ENCODE measurements around the gene SLC66A2.

Gene SLC66A2

DNA sequence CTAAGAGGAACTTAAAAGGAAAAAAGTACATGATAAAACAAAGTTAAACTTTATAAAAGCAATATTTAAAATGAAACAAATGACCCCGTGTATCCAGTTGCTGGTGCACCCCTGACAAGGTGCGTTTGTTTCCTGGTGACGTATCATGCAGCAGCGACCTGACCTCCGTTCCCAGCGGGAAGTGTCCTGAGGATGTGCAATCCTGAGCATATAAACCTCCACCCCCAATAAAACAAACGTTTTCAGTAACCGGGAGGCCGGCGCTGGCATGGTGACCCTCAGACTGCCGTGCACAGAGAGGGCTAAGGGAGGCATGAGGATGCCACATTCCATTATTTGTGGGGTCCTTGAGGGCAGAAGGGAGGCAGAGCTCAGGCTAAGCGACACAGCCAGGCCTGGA is 14.8 kb downstream of the SLC66A2 start:
- Histone ChIP-seq H3K4me2 (ENCODE audit: low read length) (no peak overlapping the region), H3K9ac (ENCODE audit: low read length) (no peak overlapping the region), H3K27ac (ENCODE audit: low read depth, low read length, poor library complexity, severe bottlenecking) (no peak overlapping the region), H3K79me2 (ENCODE audit: insufficient read depth, low read length) (no peaks in the 10 kb centered on the region), H3K9me2 (ENCODE audit: low read depth, low read length) (no peaks in the 10 kb centered on the region), H3K9me3 (ENCODE audit: low read length) (0 out of 2 replicates have a peak, but pooled peaks cover 3% of the 10 kb centered on the region), H3K36me3 (ENCODE audit: insufficient read depth, low read length) (peaks cover 72% of the 10 kb centered on the region), H4K20me1 (ENCODE audit: insufficient read depth, low read length) (no peaks in the 10 kb centered on the region), H2AFZ (ENCODE audit: low read length) (no peak overlapping the region), H3F3A (ENCODE audit: insufficient read depth, low read length) (no peaks in the 10 kb centered on the region), H3K4me1 (ENCODE audit: insufficient read depth, low read length, severe bottlenecking) (peaks cover 4% of the 10 kb centered on the region), H3K27me3 (ENCODE audit: insufficient read depth, low read length) (no peaks in the 10 kb centered on the region), H3K4me3 (ENCODE audit: low read depth, low read length, poor library complexity, severe bottlenecking) (no peak overlapping the region)
- TF ChIP-seq, protein P1, sequence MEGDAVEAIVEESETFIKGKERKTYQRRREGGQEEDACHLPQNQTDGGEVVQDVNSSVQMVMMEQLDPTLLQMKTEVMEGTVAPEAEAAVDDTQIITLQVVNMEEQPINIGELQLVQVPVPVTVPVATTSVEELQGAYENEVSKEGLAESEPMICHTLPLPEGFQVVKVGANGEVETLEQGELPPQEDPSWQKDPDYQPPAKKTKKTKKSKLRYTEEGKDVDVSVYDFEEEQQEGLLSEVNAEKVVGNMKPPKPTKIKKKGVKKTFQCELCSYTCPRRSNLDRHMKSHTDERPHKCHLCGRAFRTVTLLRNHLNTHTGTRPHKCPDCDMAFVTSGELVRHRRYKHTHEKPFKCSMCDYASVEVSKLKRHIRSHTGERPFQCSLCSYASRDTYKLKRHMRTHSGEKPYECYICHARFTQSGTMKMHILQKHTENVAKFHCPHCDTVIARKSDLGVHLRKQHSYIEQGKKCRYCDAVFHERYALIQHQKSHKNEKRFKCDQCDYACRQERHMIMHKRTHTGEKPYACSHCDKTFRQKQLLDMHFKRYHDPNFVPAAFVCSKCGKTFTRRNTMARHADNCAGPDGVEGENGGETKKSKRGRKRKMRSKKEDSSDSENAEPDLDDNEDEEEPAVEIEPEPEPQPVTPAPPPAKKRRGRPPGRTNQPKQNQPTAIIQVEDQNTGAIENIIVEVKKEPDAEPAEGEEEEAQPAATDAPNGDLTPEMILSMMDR (IDR thresholded peaks at IDR 0.05; ENCODE audit: low read length): no peak
- TF ChIP-seq EZH2 (IDR thresholded peaks at IDR 0.05; ENCODE audit: borderline replicate concordance, low read length): no peak

DNA sequence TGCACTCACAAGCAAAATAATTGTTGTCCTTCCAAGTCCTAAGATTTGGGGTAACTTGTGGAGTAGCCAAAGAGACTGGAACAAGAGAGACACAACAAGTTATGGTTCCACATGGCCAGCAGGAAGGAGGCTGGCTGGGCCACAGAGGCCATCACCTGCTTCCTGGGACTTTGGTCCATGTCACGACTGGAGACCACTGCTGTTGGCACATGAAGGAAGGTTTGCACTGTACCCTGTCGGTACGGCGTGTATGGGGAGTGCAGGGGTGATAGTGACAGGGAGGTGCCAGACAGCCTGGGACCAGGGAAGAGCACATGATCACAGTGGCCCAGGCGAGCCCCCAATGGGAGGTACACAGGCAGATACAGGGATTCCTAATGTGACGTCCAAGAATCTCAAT is 15.5 kb downstream of the SLC66A2 start:
- H4K20me1 ChIP-seq (ENCODE audit: insufficient read depth, low read length): no peaks in the 10 kb centered on the region
- H2AFZ ChIP-seq (ENCODE audit: low read length): no peak overlapping the region
- H3K9me3 ChIP-seq (ENCODE audit: low read length): peaks cover 8% of the 10 kb centered on the region; the same call in 1 of the 2 replicates
- peaks cover 65% of the 10 kb centered on the region for H3K36me3 ChIP-seq (ENCODE audit: insufficient read depth, low read length)
- no peak overlapping the region for H3K4me2 ChIP-seq (ENCODE audit: low read length)
- no peak overlapping the region for H3K9ac ChIP-seq (ENCODE audit: low read length)
- no peaks in the 10 kb centered on the region for H3F3A ChIP-seq (ENCODE audit: insufficient read depth, low read length)
- no peak for TF ChIP-seq EZH2 (IDR thresholded peaks at IDR 0.05; ENCODE audit: borderline replicate concordance, low read length)
- TF ChIP-seq, protein P1 (IDR thresholded peaks at IDR 0.05; ENCODE audit: low read length): no peak
- peaks cover 4% of the 10 kb centered on the region for H3K4me1 ChIP-seq (ENCODE audit: insufficient read depth, low read length, severe bottlenecking)
- H3K79me2 ChIP-seq (ENCODE audit: insufficient read depth, low read length): no peaks in the 10 kb centered on the region
- no peaks in the 10 kb centered on the region for H3K9me2 ChIP-seq (ENCODE audit: low read depth, low read length)
- no peak overlapping the region for H3K4me3 ChIP-seq (ENCODE audit: low read depth, low read length, poor library complexity, severe bottlenecking)
- no peak overlapping the region for H3K27ac ChIP-seq (ENCODE audit: low read depth, low read length, poor library complexity, severe bottlenecking)
- no peaks in the 10 kb centered on the region for H3K27me3 ChIP-seq (ENCODE audit: insufficient read depth, low read length)

DNA sequence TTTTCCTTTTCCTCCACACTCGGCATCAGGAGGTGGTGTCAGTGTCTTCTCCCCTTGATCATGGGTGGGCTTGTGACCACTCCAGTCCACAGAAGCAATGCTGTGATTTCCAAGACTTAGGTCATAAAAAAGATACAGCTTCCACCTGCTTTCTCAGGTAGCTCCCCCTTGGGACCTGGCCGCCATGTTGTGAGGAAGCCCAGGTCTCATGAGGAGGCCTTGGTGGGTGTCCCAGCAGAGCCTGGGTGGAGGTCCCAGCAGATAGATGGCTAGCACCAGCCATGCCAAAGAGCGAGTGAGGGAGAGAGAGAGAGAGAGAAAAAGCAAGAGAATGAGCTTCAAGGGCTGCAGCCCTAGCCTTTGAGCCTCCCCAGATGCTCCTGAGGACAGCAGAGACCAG is 16.0 kb downstream of the SLC66A2 start:
- Histone ChIP-seq H3K9me2 (ENCODE audit: low read depth, low read length) (no peaks in the 10 kb centered on the region), H2AFZ (ENCODE audit: low read length) (no peak overlapping the region), H3K27ac (ENCODE audit: low read depth, low read length, poor library complexity, severe bottlenecking) (no peak overlapping the region), H3K4me2 (ENCODE audit: low read length) (no peak overlapping the region), H3K9me3 (ENCODE audit: low read length) (peaks cover 9% of the 10 kb centered on the region), H3K4me3 (ENCODE audit: low read depth, low read length, poor library complexity, severe bottlenecking) (no peak overlapping the region), H3K27me3 (ENCODE audit: insufficient read depth, low read length) (no peaks in the 10 kb centered on the region), H3K79me2 (ENCODE audit: insufficient read depth, low read length) (no peaks in the 10 kb centered on the region), H4K20me1 (ENCODE audit: insufficient read depth, low read length) (no peaks in the 10 kb centered on the region), H3K4me1 (ENCODE audit: insufficient read depth, low read length, severe bottlenecking) (peaks cover 4% of the 10 kb centered on the region), H3K36me3 (ENCODE audit: insufficient read depth, low read length) (peaks cover 62% of the 10 kb centered on the region), H3K9ac (ENCODE audit: low read length) (no peak overlapping the region), H3F3A (ENCODE audit: insufficient read depth, low read length) (no peaks in the 10 kb centered on the region)
- TF ChIP-seq EZH2 (IDR thresholded peaks at IDR 0.05; ENCODE audit: borderline replicate concordance, low read length): no peak
- TF ChIP-seq, protein P1 (IDR thresholded peaks at IDR 0.05; ENCODE audit: low read length): no peak
